OCI-LY3 (cell line): ENCODE results near the gene KIAA1328.

Experiments
- CTCF ChIP-seq: fragments of 200-600, 300-600 bp; sonication (generic); IDR thresholded peaks from 2 replicates; pipeline ENCODE4 v1.5.1; 2014; ENCODE audit warnings: antibody characterized with exemption, low read length, low read depth
- EZH2phosphoT487 ChIP-seq: fragments of 200-600 bp; shearing (Covaris generic); IDR thresholded peaks from 2 replicates; pipeline ENCODE4 v1.6.1; 2018; ENCODE audit warnings: antibody characterized with exemption, mixed run types, low read depth

GRCh38 chr18:36817039-36817438 is 11.9 kb upstream of the KIAA1328 start:
- TF ChIP-seq EZH2phosphoT487 = no peak
- TF ChIP-seq CTCF = no peak
